ENCODE results near the gene TIMM50. TPM values are rescaled to one million over a fixed set of nuclear protein-coding genes. Genes with fewer than 3 reads are reported as not detected.
A peak's percentile ranks its signal among the peaks of the same experiment; 100 is the strongest.
"Not testable (repeated sequence)": the region's sequence is repeated elsewhere in the genome, so short reads cannot be mapped to it uniquely, and the experiment has no call there.

Gene TIMM50
- total RNA-seq, 1 experiment from 2014 or later = 174 TPM

DNA sequence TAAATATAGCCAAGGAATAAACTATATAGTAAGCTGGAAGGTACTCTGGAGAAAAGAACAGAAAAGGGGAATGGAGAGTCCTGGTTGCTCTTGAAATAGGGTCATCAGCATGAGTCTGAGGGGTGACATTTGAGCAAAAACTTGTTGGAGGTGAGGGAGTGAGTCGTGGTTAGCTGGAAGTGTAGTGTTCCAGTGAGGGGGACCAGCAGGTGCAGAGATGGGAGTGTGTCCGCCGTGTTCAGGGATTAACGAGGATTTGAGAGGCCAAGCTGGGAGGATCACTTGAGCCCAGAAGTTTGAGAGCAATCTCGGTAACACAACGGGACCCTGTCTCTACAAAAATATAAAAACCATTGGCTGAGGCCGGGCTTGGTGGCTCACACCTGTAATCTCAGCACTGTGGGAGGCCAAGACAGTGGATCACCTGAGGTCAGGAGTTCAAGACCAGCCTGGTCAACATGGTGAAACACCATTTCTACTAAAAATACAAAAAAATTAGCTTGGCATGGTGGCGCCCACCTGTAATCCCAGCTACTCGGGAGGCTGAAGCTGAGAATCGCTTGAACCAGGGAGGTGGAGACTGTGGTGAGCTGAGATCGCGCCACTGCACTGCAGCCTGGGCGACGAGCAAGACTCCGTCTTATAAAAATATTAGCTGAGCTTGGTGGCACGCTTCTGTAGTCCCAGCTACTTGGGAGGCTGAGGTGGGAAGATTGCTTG is 34.1 kb upstream of the TIMM50 start:
- no TSS peak for BruUV-seq (replicated peaks)
- DNase-seq (ENCODE audit: low spot score) = no peak
- POLR2A ChIA-PET (ENCODE audit: low non-redundant PET) = interaction anchor here (0.7 kb wide), 1 partner anchor 35 kb away, joined by 3 read pairs; no protein-coding TSS in a partner anchor
- peaks cover 4% of the 10 kb centered on the region for H3K36me3 ChIP-seq (ENCODE audit: insufficient read depth, low read length, poor library complexity, severe bottlenecking)
- H3K27me3 ChIP-seq (replicated peaks; ENCODE audit: insufficient read depth, low read depth, low read length, poor library complexity) = no peaks in the 10 kb centered on the region
- peak overlapping the region; percentile 98 for H3K4me3 ChIP-seq (ENCODE audit: low read depth, low read length, poor library complexity, severe bottlenecking)
- H3K27ac ChIP-seq (ENCODE audit: low read depth, low read length, poor library complexity, severe bottlenecking) = peak overlapping the region; percentile 88
- CTCF ChIA-PET = no interaction called here
- no peaks in the 10 kb centered on the region for H3K9me3 ChIP-seq (ENCODE audit: low read depth, low read length, poor library complexity, severe bottlenecking)
- no peak for TF ChIP-seq EZH2 (IDR thresholded peaks at IDR 0.05; ENCODE audit: borderline replicate concordance, low read depth, low read length, poor library complexity, severe bottlenecking)
- TF ChIP-seq, protein P1, sequence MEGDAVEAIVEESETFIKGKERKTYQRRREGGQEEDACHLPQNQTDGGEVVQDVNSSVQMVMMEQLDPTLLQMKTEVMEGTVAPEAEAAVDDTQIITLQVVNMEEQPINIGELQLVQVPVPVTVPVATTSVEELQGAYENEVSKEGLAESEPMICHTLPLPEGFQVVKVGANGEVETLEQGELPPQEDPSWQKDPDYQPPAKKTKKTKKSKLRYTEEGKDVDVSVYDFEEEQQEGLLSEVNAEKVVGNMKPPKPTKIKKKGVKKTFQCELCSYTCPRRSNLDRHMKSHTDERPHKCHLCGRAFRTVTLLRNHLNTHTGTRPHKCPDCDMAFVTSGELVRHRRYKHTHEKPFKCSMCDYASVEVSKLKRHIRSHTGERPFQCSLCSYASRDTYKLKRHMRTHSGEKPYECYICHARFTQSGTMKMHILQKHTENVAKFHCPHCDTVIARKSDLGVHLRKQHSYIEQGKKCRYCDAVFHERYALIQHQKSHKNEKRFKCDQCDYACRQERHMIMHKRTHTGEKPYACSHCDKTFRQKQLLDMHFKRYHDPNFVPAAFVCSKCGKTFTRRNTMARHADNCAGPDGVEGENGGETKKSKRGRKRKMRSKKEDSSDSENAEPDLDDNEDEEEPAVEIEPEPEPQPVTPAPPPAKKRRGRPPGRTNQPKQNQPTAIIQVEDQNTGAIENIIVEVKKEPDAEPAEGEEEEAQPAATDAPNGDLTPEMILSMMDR (conservative IDR thresholded peaks at IDR 0.05; ENCODE audit: low read depth, low read length) = no peak
- intact Hi-C loops (cut with micrococcal nuclease; ENCODE audit: unreplicated experiment) = no loop called here
- peaks cover 10% of the 10 kb centered on the region for H3K4me1 ChIP-seq (ENCODE audit: insufficient read depth, low read length, poor library complexity, severe bottlenecking)

DNA sequence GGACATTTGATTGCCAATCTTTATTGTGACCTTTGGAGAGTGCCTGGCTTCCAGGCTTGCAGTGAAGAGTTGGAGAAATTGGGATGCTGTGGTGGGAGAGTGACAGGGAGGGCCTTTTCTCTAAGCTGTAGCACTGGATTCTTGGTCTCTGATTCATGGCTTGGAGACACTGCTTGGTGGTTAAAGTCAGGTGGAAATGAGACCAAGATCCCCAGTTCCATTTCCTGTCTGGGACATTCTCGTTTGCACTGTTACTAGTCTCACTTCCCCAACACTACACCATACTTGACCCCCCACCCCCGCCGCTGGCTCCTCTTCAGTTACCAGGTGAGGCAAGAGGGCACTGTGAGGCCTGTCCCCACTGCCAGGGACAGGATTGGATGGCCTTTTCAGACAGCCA is 32.4 kb upstream of the TIMM50 start:
- DNase-seq (ENCODE audit: low spot score) = no peak
- no peaks in the 10 kb centered on the region for H3K27me3 ChIP-seq (replicated peaks; ENCODE audit: insufficient read depth, low read depth, low read length, poor library complexity)
- ChIA-PET POLR2A (ENCODE audit: low non-redundant PET) (no interaction called here), CTCF (no interaction called here)
- H3K36me3 ChIP-seq (ENCODE audit: insufficient read depth, low read length, poor library complexity, severe bottlenecking) = peaks cover 4% of the 10 kb centered on the region
- no peak overlapping the region for H3K4me3 ChIP-seq (ENCODE audit: low read depth, low read length, poor library complexity, severe bottlenecking)
- no TSS peak for BruUV-seq (replicated peaks)
- peaks cover 10% of the 10 kb centered on the region for H3K4me1 ChIP-seq (ENCODE audit: insufficient read depth, low read length, poor library complexity, severe bottlenecking)
- no peak for TF ChIP-seq EZH2 (IDR thresholded peaks at IDR 0.05; ENCODE audit: borderline replicate concordance, low read depth, low read length, poor library complexity, severe bottlenecking)
- TF ChIP-seq, protein P1 (conservative IDR thresholded peaks at IDR 0.05; ENCODE audit: low read depth, low read length) = no peak
- intact Hi-C loops (cut with micrococcal nuclease; ENCODE audit: unreplicated experiment) = no loop called here
- no peak overlapping the region for H3K27ac ChIP-seq (ENCODE audit: low read depth, low read length, poor library complexity, severe bottlenecking)
- H3K9me3 ChIP-seq (ENCODE audit: low read depth, low read length, poor library complexity, severe bottlenecking) = no peaks in the 10 kb centered on the region

DNA sequence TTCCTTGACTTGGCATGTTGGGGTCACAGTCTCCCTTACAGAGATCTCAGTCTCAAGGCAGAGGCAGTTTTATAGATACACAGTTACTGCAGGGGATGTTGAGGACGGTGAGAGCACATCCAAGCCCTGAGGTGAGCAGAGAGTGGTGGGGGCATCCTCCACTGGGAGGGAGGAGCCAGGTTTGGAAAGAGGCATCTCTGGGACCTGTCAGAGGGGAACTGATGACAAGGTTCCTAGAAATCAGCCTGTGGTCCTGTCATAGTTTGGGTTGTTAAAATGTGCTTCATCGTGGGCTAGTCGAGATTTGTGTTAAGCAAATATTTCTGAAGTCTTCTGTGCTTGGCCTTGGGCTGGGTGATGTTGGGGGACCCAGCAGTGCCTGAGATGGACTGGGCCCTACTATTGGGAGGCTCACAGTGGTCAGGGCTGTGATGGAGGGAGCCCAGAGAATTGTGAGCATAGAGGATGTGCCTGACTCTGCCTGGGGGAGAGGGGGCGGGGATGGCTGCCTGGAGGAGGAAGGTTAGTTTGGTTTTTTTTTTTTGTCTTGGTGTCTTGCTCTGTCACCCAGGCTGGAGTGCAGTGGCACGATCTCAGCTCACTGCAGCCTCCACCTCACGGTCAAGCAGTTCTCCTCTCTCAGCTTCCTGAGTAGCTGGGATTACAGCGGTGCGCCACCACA is 31.4 kb upstream of the TIMM50 start:
- no peaks in the 10 kb centered on the region for H3K27me3 ChIP-seq (replicated peaks; ENCODE audit: insufficient read depth, low read depth, low read length, poor library complexity)
- H3K4me3 ChIP-seq (ENCODE audit: low read depth, low read length, poor library complexity, severe bottlenecking) = no peak overlapping the region
- DNase-seq (ENCODE audit: low spot score) = no peak
- H3K27ac ChIP-seq (ENCODE audit: low read depth, low read length, poor library complexity, severe bottlenecking) = no peak overlapping the region
- ChIA-PET CTCF (interaction anchor here (0.7 kb wide), 1 partner anchor 20 kb away, joined by 3 read pairs; no protein-coding TSS in a partner anchor), POLR2A (ENCODE audit: low non-redundant PET) (no interaction called here)
- intact Hi-C loops (cut with micrococcal nuclease; ENCODE audit: unreplicated experiment) = no loop called here
- no peaks in the 10 kb centered on the region for H3K9me3 ChIP-seq (ENCODE audit: low read depth, low read length, poor library complexity, severe bottlenecking)
- BruUV-seq (replicated peaks) = no TSS peak
- H3K36me3 ChIP-seq (ENCODE audit: insufficient read depth, low read length, poor library complexity, severe bottlenecking) = peaks cover 9% of the 10 kb centered on the region
- peaks cover 10% of the 10 kb centered on the region for H3K4me1 ChIP-seq (ENCODE audit: insufficient read depth, low read length, poor library complexity, severe bottlenecking)
- TF ChIP-seq EZH2 (IDR thresholded peaks at IDR 0.05; ENCODE audit: borderline replicate concordance, low read depth, low read length, poor library complexity, severe bottlenecking) = no peak
- TF ChIP-seq, protein P1 (conservative IDR thresholded peaks at IDR 0.05; ENCODE audit: low read depth, low read length) = no peak

DNA sequence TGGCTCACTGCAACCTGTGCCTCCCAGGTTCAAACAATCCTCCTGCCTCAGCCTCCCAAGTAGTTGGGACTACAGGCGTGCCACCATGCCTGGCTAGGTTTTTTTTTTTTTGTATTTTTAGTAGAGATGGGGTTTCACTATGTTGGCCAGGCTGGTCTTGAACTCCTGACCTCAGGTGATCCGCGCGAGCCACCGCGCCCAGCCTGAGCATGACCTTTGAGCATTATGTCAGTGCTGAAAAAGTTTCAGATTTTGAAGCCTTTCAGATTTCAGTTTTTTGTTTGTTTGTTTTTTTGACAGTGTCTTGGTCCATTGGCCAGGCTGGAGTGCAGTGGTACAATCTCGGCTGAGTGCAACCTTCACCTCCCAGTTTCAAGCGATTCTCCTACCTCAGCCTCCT is 29.4 kb upstream of the TIMM50 start:
- DNase-seq (ENCODE audit: low spot score); POLR2A ChIA-PET (ENCODE audit: low non-redundant PET); BruUV-seq (replicated peaks); H3K9me3 ChIP-seq (ENCODE audit: low read depth, low read length, poor library complexity, severe bottlenecking); H3K4me3 ChIP-seq (ENCODE audit: low read depth, low read length, poor library complexity, severe bottlenecking); H3K4me1 ChIP-seq (ENCODE audit: insufficient read depth, low read length, poor library complexity, severe bottlenecking); H3K27me3 ChIP-seq (replicated peaks; ENCODE audit: insufficient read depth, low read depth, low read length, poor library complexity); H3K27ac ChIP-seq (ENCODE audit: low read depth, low read length, poor library complexity, severe bottlenecking); intact Hi-C loops (cut with micrococcal nuclease; ENCODE audit: unreplicated experiment); CTCF ChIA-PET: not testable (repeated sequence)
- H3K36me3 ChIP-seq (ENCODE audit: insufficient read depth, low read length, poor library complexity, severe bottlenecking) = peaks cover 17% of the 10 kb centered on the region

All from A673 (cell line).